ENCODE measurements around the gene MUCL3.
"Not testable (repeated sequence)": the region's sequence is repeated elsewhere in the genome, so short reads cannot be mapped to it uniquely, and the experiment has no call there.

The MUCL3 gene

GRCh38 chr6:30940361-30940986, at the start of gene MUCL3:
Gene MUCL3, plus strand, starts transcription at chr6:30940973. Its CDS starts 27 bp downstream, at chr6:30941000.
- H3K4me3 ChIP-seq (ENCODE audit: low read depth, low read length): no peak within 1 kb of the TSS

- no peak overlapping the region for H3K4me3 ChIP-seq (ENCODE audit: low read depth, low read length)
Observed at GRCh38 chr6:30891450-30891723, 49.4 kb upstream of the MUCL3 start.

GRCh38 chr6:30891816-30892538, 48.8 kb upstream of the MUCL3 start:
- H3K4me3 ChIP-seq (ENCODE audit: low read depth, low read length): no peak overlapping the region

GRCh38 chr6:30893001-30893591, 47.7 kb upstream of the MUCL3 start:
- no peak overlapping the region for H3K4me3 ChIP-seq (ENCODE audit: low read depth, low read length)

GRCh38 chr6:30893666-30894065, 47.1 kb upstream of the MUCL3 start:
- no peak overlapping the region for H3K4me3 ChIP-seq (ENCODE audit: low read depth, low read length)

- H3K4me3 ChIP-seq (ENCODE audit: low read depth, low read length): no peak overlapping the region
Observed at GRCh38 chr6:30894381-30894780, 46.4 kb upstream of the MUCL3 start.

GRCh38 chr6:30894935-30895334, 45.8 kb upstream of the MUCL3 start:
- no peak overlapping the region for H3K4me3 ChIP-seq (ENCODE audit: low read depth, low read length)

GRCh38 chr6:30895343-30895742, 45.4 kb upstream of the MUCL3 start:
- no peak overlapping the region for H3K4me3 ChIP-seq (ENCODE audit: low read depth, low read length)

GRCh38 chr6:30896541-30896940, 44.2 kb upstream of the MUCL3 start:
- no peak overlapping the region for H3K4me3 ChIP-seq (ENCODE audit: low read depth, low read length)

GRCh38 chr6:30897882-30898281, 42.9 kb upstream of the MUCL3 start:
- no peak overlapping the region for H3K4me3 ChIP-seq (ENCODE audit: low read depth, low read length)

- no peak overlapping the region for H3K4me3 ChIP-seq (ENCODE audit: low read depth, low read length)
Observed at GRCh38 chr6:30898750-30899360, 41.9 kb upstream of the MUCL3 start.

GRCh38 chr6:30900863-30901417, 39.8 kb upstream of the MUCL3 start:
- H3K4me3 ChIP-seq (ENCODE audit: low read depth, low read length): no peak overlapping the region

GRCh38 chr6:30901436-30901835, 39.3 kb upstream of the MUCL3 start:
- H3K4me3 ChIP-seq (ENCODE audit: low read depth, low read length): no peak overlapping the region

- not testable (repeated sequence) for H3K4me3 ChIP-seq (ENCODE audit: low read depth, low read length)
Observed at GRCh38 chr6:30902196-30902595, 38.6 kb upstream of the MUCL3 start.

- H3K4me3 ChIP-seq (ENCODE audit: low read depth, low read length): no peak overlapping the region
Observed at GRCh38 chr6:30902709-30903108, 38.1 kb upstream of the MUCL3 start.

- H3K4me3 ChIP-seq (ENCODE audit: low read depth, low read length): no peak overlapping the region
Observed at GRCh38 chr6:30903236-30903635, 37.5 kb upstream of the MUCL3 start.

- H3K4me3 ChIP-seq (ENCODE audit: low read depth, low read length): peak overlapping the region; percentile 91
Observed at GRCh38 chr6:30907290-30907757, 33.4 kb upstream of the MUCL3 start.

- peak within 1 kb of the TSS; percentile 91 for H3K4me3 ChIP-seq (ENCODE audit: low read depth, low read length)
Observed at GRCh38 chr6:30907758-30908591, 32.8 kb upstream of the MUCL3 start, which contains the start of gene GTF2H4. Gene GTF2H4, plus strand, starts transcription at chr6:30908207.

- H3K4me3 ChIP-seq (ENCODE audit: low read depth, low read length): peak overlapping the region; percentile 91
Observed at GRCh38 chr6:30908700-30909099, 32.1 kb upstream of the MUCL3 start.

GRCh38 chr6:30910473-30910872, 30.3 kb upstream of the MUCL3 start:
- H3K4me3 ChIP-seq (ENCODE audit: low read depth, low read length): not testable (repeated sequence)
